Gastroesophageal sphincter (tissue), 3 donors: Measurements from ENCODE around the gene CD300H.

ENCODE experiments used
- POLR2A ChIP-seq, 2 donors: fragments of 450-650 bp; IDR thresholded peaks; one replicate each; pipeline ENCODE4 v1.6.1; 2017; ENCODE audit warnings: antibody characterized with exemption in 2 of 2, mild to moderate bottlenecking in 2 of 2, moderate library complexity in 1 of 2
- POLR2AphosphoS5 ChIP-seq: sonication (generic); formaldehyde crosslinking; IDR thresholded peaks from one replicate; pipeline ENCODE4 v1.6.1; 2017; ENCODE audit warnings: antibody characterized with exemption
- TF ChIP-seq, protein P1 (sequence below), 4 experiments: fragments of 200-600 bp in 2 of 4; fragments of 450-650 bp in 2 of 4; sonication (generic) in 1 of 4; IDR thresholded peaks; one replicate each; pipeline ENCODE4 v1.5.1; 2017 to 2019; ENCODE audit warnings: antibody characterized with exemption in 4 of 4, mild to moderate bottlenecking in 2 of 4, moderate library complexity in 2 of 4

GRCh38 chr17:74514632-74515334 lies 52.5 kb downstream of the CD300H start:
- no peak for TF ChIP-seq POLR2AphosphoS5
- TF ChIP-seq POLR2A (IDR thresholded peaks at IDR 0.05): no peak
- TF ChIP-seq, protein P1, sequence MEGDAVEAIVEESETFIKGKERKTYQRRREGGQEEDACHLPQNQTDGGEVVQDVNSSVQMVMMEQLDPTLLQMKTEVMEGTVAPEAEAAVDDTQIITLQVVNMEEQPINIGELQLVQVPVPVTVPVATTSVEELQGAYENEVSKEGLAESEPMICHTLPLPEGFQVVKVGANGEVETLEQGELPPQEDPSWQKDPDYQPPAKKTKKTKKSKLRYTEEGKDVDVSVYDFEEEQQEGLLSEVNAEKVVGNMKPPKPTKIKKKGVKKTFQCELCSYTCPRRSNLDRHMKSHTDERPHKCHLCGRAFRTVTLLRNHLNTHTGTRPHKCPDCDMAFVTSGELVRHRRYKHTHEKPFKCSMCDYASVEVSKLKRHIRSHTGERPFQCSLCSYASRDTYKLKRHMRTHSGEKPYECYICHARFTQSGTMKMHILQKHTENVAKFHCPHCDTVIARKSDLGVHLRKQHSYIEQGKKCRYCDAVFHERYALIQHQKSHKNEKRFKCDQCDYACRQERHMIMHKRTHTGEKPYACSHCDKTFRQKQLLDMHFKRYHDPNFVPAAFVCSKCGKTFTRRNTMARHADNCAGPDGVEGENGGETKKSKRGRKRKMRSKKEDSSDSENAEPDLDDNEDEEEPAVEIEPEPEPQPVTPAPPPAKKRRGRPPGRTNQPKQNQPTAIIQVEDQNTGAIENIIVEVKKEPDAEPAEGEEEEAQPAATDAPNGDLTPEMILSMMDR (IDR thresholded peaks at IDR 0.05): no peak
